HG03378 (cell line): ENCODE results near the gene CHCHD2.
A peak's percentile ranks its signal among the peaks of the same experiment; 100 is the strongest.
"Not testable (repeated sequence)": the region's sequence is repeated elsewhere in the genome, so short reads cannot be mapped to it uniquely, and the experiment has no call there.

Experiments
- ATAC-seq: cut with Tn5 transposase; IDR thresholded peaks from one replicate; pipeline ENCODE4 v1.9.1; 2021; ENCODE audit warnings: mild to moderate bottlenecking, moderate library complexity; ENCODE audit not compliant: unreplicated experiment

Gene CHCHD2

GRCh38 chr7:56106108-56107073, at the start of gene CHCHD2:
Gene CHCHD2, minus strand, starts transcription at chr7:56106476. Its CDS starts 63 bp downstream, at chr7:56106413.
- ATAC-seq: peak; percentile 99

- ATAC-seq: not testable (repeated sequence)
Measured at GRCh38 chr7:56131062-56131461, 24.8 kb upstream of the CHCHD2 start.

- ATAC-seq: no peak
Measured at GRCh38 chr7:56127241-56127975, 21.1 kb upstream of the CHCHD2 start.

GRCh38 chr7:56125831-56126230, 19.6 kb upstream of the CHCHD2 start:
- no peak for ATAC-seq

- no peak for ATAC-seq
Measured at GRCh38 chr7:56124981-56125380, 18.7 kb upstream of the CHCHD2 start.

- ATAC-seq: no peak
Measured at GRCh38 chr7:56121440-56121839, 15.2 kb upstream of the CHCHD2 start.

- no peak for ATAC-seq
Measured at GRCh38 chr7:56115852-56116538, 9.7 kb upstream of the CHCHD2 start, which contains the start of gene NUPR2. Gene NUPR2, minus strand, starts transcription at chr7:56116417. Its CDS starts 103 bp downstream, at chr7:56116314.

- not testable (repeated sequence) for ATAC-seq
Measured at GRCh38 chr7:56112244-56112643, 6.0 kb upstream of the CHCHD2 start.

GRCh38 chr7:56110611-56111010, 4.3 kb upstream of the CHCHD2 start:
- no peak for ATAC-seq

- no peak for ATAC-seq
Measured at GRCh38 chr7:56107954-56108258, 1.6 kb upstream of the CHCHD2 start.

GRCh38 chr7:56105508-56105907, 768 bp downstream of the CHCHD2 start:
- ATAC-seq: peak; percentile 38

- not testable (repeated sequence) for ATAC-seq
Measured at GRCh38 chr7:56104138-56104537, 2.1 kb downstream of the CHCHD2 start.

- no peak for ATAC-seq
Measured at GRCh38 chr7:56099653-56100052, 6.6 kb downstream of the CHCHD2 start.

GRCh38 chr7:56098187-56099008, 7.9 kb downstream of the CHCHD2 start:
- not testable (repeated sequence) for ATAC-seq

GRCh38 chr7:56097700-56098099, 8.6 kb downstream of the CHCHD2 start:
- no peak for ATAC-seq

GRCh38 chr7:56092789-56093531, 13.3 kb downstream of the CHCHD2 start, which contains the start of gene PHKG1:
Gene PHKG1, minus strand, starts transcription at chr7:56092952. Its CDS starts 4,011 bp downstream, at chr7:56088941.
- ATAC-seq: no peak

- not testable (repeated sequence) for ATAC-seq
Measured at GRCh38 chr7:56092388-56092787, 13.9 kb downstream of the CHCHD2 start.

GRCh38 chr7:56091591-56091990, 14.7 kb downstream of the CHCHD2 start:
- ATAC-seq: no peak

GRCh38 chr7:56087445-56087844, 18.8 kb downstream of the CHCHD2 start:
- no peak for ATAC-seq

GRCh38 chr7:56086761-56087160, 19.5 kb downstream of the CHCHD2 start:
- ATAC-seq: no peak
